H1 (cell line): ENCODE measurements around the gene SPRYD3. TPM values are rescaled to one million over a fixed set of nuclear protein-coding genes. Genes with fewer than 3 reads are reported as not detected.

Source experiments
- CHD2 ChIP-seq: IDR thresholded peaks from 2 replicates; pipeline ENCODE4 v1.6.1; 2012; ENCODE audit warnings: low read length, improper control_type of control experiment
- CTBP2 ChIP-seq: IDR thresholded peaks from 2 replicates; pipeline ENCODE4 v1.7.0; 2011; ENCODE audit warnings: borderline replicate concordance, mild to moderate bottlenecking, moderate library complexity, mixed read lengths, low read length; ENCODE audit not compliant: insufficient read depth, insufficient read length
- EZH2 ChIP-seq: fragments of 200-600 bp; sonication (generic); IDR thresholded peaks from 2 replicates; pipeline ENCODE4 v1.7.1; 2012; ENCODE audit warnings: low read depth, mild to moderate bottlenecking, moderate library complexity, low read length, inconsistent platforms; ENCODE audit not compliant: severe bottlenecking
- FOSL1 ChIP-seq: IDR thresholded peaks from 2 replicates; pipeline ENCODE4 v1.6.1; 2011; ENCODE audit warnings: mild to moderate bottlenecking, low read depth, low read length, moderate library complexity; ENCODE audit not compliant: insufficient read depth
- GTF2F1 ChIP-seq: IDR thresholded peaks from 2 replicates; pipeline ENCODE4 v1.6.1; 2012; ENCODE audit warnings: low read depth, low read length, improper control_type of control experiment, borderline replicate concordance
- HDAC2 ChIP-seq, 2 experiments: fragments of 300-600 bp in 1 of 2; sonication (generic) in 1 of 2; IDR thresholded peaks; 2 replicates each; pipeline ENCODE4 v1.6.1; 2011 to 2012; ENCODE audit warnings: low read depth in 2 of 2, low read length in 2 of 2, mild to moderate bottlenecking in 2 of 2, moderate library complexity in 2 of 2, borderline replicate concordance in 1 of 2, inconsistent platforms in 1 of 2
- JUN ChIP-seq: IDR thresholded peaks from 2 replicates; pipeline ENCODE4 v1.6.1; 2011; ENCODE audit warnings: low read depth, mild to moderate bottlenecking, improper control_type of control experiment, low read length
- KDM1A ChIP-seq: fragments of 200-600, 300-600 bp; sonication (generic); IDR thresholded peaks from 2 replicates; pipeline ENCODE4 v1.7.1; 2016; ENCODE audit warnings: mild to moderate bottlenecking, low read length, borderline replicate concordance
- KDM5A ChIP-seq: fragments of 200-600 bp; IDR thresholded peaks from 2 replicates; pipeline ENCODE4 v1.7.1; 2012; ENCODE audit warnings: mild to moderate bottlenecking, low read length, inconsistent platforms, mixed read lengths
- NRF1 ChIP-seq: IDR thresholded peaks from 2 replicates; pipeline ENCODE4 v1.6.1; 2011; ENCODE audit warnings: mild to moderate bottlenecking, low read depth, low read length, improper control_type of control experiment
- POLR2AphosphoS5 ChIP-seq: IDR thresholded peaks from 2 replicates; pipeline ENCODE4 v1.6.1; 2011; ENCODE audit warnings: low read depth, low read length
- POU5F1 ChIP-seq: IDR thresholded peaks from 2 replicates; pipeline ENCODE4 v1.6.1; 2011; ENCODE audit warnings: low read depth, mild to moderate bottlenecking, low read length, moderate library complexity
- RNF2 ChIP-seq: fragments of 200-900, 300-1000 bp; sonication (generic); IDR thresholded peaks from 2 replicates; pipeline ENCODE4 v1.7.1; 2016; ENCODE audit warnings: borderline replicate concordance, low read depth, mild to moderate bottlenecking, antibody characterized with exemption, low read length; ENCODE audit not compliant: poor library complexity, severe bottlenecking; ENCODE audit errors: missing control alignments
- RXRA ChIP-seq: IDR thresholded peaks from 2 replicates; pipeline ENCODE4 v1.6.1; 2011; ENCODE audit warnings: low read depth, mild to moderate bottlenecking, low read length, moderate library complexity; ENCODE audit not compliant: insufficient read depth
- SIN3A ChIP-seq, 2 experiments: IDR thresholded peaks in 1 of 2; conservative IDR thresholded peaks in 1 of 2; 2 replicates each; pipeline ENCODE4 v1.6.1; 2011 to 2012; ENCODE audit warnings: low read length in 2 of 2, improper control_type of control experiment in 1 of 2, low read depth in 1 of 2, mild to moderate bottlenecking in 1 of 2
- SUZ12 ChIP-seq: fragments of 200-600 bp; sonication (generic); IDR thresholded peaks from 2 replicates; pipeline ENCODE4 v1.6.1; 2012; ENCODE audit warnings: mild to moderate bottlenecking, inconsistent platforms, low read length, moderate library complexity, mixed read lengths
- TEAD4 ChIP-seq: IDR thresholded peaks from 2 replicates; pipeline ENCODE4 v1.6.1; 2012; ENCODE audit warnings: low read depth, low read length, inconsistent platforms, mixed read lengths
- polyA plus RNA-seq, 7 experiments: library from polyadenylated mRNA; depleted of rRNA in 3 of 7; stranded (reverse) in 5 of 7; unstranded in 2 of 7; fragments of >200 nt in 5 of 7; fragments of 200-250 nt in 2 of 7; gene quantifications; 1 replicate in 5 of 7; 2 replicates in 1 of 7; 4 replicates in 1 of 7; pipeline versions ENCODE4 v1.2.1 to v1.2.3, GENCODE V29; 2011 to 2013; ENCODE audit warnings: missing spikeins in 2 of 7, mixed read lengths in 2 of 7
- total RNA-seq: library from RNA; stranded (reverse); fragmentation: NEBNext Ultra II Directional; extraction: Animal tissue kit (Norgen Biotek cat#: 25700); gene quantifications from 2 replicates; pipeline ENCODE4 v1.2.1, GENCODE V29; 2021
- TF ChIP-seq, protein P1 (sequence below): IDR thresholded peaks from 2 replicates; pipeline ENCODE4 v1.6.1; 2012; ENCODE audit warnings: inconsistent platforms
- TF ChIP-seq, protein P2 (sequence below): IDR thresholded peaks from 2 replicates; pipeline ENCODE4 v1.6.1; 2012; ENCODE audit warnings: inconsistent platforms

The SPRYD3 gene
- total and polyA plus RNA-seq, 2 of the 8 experiments (the other 6 are each of a cell fraction or from before 2014, with no cell fraction given): 6.8 to 8.0 TPM

DNA sequence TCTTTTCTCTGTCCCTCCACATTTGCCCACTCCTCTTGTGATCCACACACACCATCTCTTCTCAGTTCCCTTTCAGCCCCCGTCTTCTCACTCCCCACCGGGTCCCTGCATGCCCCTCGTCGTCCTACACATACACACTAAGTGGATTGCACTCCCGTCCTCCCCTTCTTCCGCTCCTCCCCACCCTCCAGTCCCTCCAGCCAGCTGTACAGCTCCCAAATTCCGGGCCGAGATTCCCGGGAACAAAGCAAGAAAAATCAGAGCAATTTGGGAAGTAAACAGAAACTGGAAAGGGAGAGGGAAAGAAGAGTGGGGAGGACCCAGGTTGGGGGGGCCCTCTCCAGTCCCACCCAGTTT, 18.0 kb upstream of the SPRYD3 start (continued):
- no peak; the same call in 1 of the 2 replicates for TF ChIP-seq KDM1A
- no peak for TF ChIP-seq FOSL1
- no peak for TF ChIP-seq EZH2
- no peak for TF ChIP-seq RNF2
- TF ChIP-seq, protein P1, sequence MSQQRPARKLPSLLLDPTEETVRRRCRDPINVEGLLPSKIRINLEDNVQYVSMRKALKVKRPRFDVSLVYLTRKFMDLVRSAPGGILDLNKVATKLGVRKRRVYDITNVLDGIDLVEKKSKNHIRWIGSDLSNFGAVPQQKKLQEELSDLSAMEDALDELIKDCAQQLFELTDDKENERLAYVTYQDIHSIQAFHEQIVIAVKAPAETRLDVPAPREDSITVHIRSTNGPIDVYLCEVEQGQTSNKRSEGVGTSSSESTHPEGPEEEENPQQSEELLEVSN: no peak
- no peak for TF ChIP-seq RXRA
- TF ChIP-seq CTBP2: no peak
- 0 out of 4 replicates have a peak, but pooled peaks of 1 of the 2 experiments have one; percentile 17 for TF ChIP-seq HDAC2 (IDR thresholded peaks at IDR 0.05; ENCODE audit: borderline replicate concordance in 1 of 2, low read depth in 2 of 2, low read length in 2 of 2)
- TF ChIP-seq SIN3A (conservative IDR thresholded peaks at IDR 0.05 in 1 of 2, IDR thresholded peaks at IDR 0.05 in 1 of 2; ENCODE audit: low read depth in 1 of 2, low read length in 2 of 2): peak in 1 of 2 experiments; percentile 73; a peak in 1 of 4 replicates
- TF ChIP-seq JUN: no peak
- TF ChIP-seq POU5F1: no peak
- TF ChIP-seq KDM5A: no peak
- no peak for TF ChIP-seq GTF2F1
- TF ChIP-seq, protein P2, sequence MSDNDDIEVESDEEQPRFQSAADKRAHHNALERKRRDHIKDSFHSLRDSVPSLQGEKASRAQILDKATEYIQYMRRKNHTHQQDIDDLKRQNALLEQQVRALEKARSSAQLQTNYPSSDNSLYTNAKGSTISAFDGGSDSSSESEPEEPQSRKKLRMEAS: no peak
- no peak for TF ChIP-seq NRF1
- peak; percentile 51; the same call in 1 of the 2 replicates for TF ChIP-seq TEAD4
- TF ChIP-seq POLR2AphosphoS5: no peak
- TF ChIP-seq CHD2: no peak
- TF ChIP-seq SUZ12: no peak
